B cell (primary cell): ENCODE results near the gene QSOX1. TPM values are rescaled to one million over a fixed set of nuclear protein-coding genes. Genes with fewer than 3 reads are reported as not detected.

Experiments used
- ATAC-seq: fragments of 200-7000 bp; cut with Tn5 transposase; one replicate; pipeline ENCODE4 v1.10.0; 2021; ENCODE audit warnings: low read depth, mild to moderate bottlenecking, moderate number of reproducible peaks, moderate library complexity
- CTCF ChIA-PET: fragments of 350-600 bp; sonication (Branson Sonifier 250); formaldehyde crosslinking; loops from one replicate; lab custom pipeline; 2021; ENCODE audit warnings: antibody characterized with exemption, inconsistent platforms; lab: Charles Lee
- POLR2A ChIA-PET: fragments of 350-600 bp; sonication (Branson Sonifier 250); formaldehyde crosslinking; loops from one replicate; lab custom pipeline; 2021; ENCODE audit warnings: antibody characterized with exemption; lab: Charles Lee
- DNase-seq: peaks from one replicate; pipeline ENCODE4 v3.0.0; 2013
- H2AFZ ChIP-seq: 2 replicates; pipeline ENCODE4 v1.6.1; 2012; ENCODE audit warnings: mild to moderate bottlenecking, low read depth, low read length; ENCODE audit not compliant: insufficient read depth, poor library complexity, severe bottlenecking
- H3K27ac ChIP-seq, 2 donors: 1 replicate in 1 of 2; 2 replicates in 1 of 2; pipeline ENCODE4 v1.5.1; 2012 to 2013; ENCODE audit warnings: low read length in 2 of 2, mild to moderate bottlenecking in 2 of 2, moderate library complexity in 1 of 2
- H3K27me3 ChIP-seq, 4 experiments: fragments of 200-600 bp in 1 of 4; sonication (generic) in 1 of 4; replicated peaks in 1 of 4; 1 replicate in 2 of 4; 2 replicates in 2 of 4; pipeline versions ENCODE4 v1.6.1 to v1.7.0; 2013 to 2016; ENCODE audit warnings: low read length in 3 of 4, mild to moderate bottlenecking in 2 of 4, mixed read lengths in 1 of 4, moderate library complexity in 1 of 4; ENCODE audit not compliant: insufficient read depth in 4 of 4, control insufficient read depth in 3 of 4; ENCODE audit errors: control extremely low read depth in 1 of 4
- H3K36me3 ChIP-seq, 2 experiments: replicated peaks in 1 of 2; 1 replicate in 1 of 2; 2 replicates in 1 of 2; pipeline versions ENCODE4 v1.6.1 to v1.7.1; 2013; ENCODE audit warnings: low read length in 1 of 2; ENCODE audit not compliant: insufficient read depth in 2 of 2, control insufficient read depth in 1 of 2; ENCODE audit errors: control extremely low read depth in 1 of 2, extremely low read depth in 1 of 2
- H3K4me1 ChIP-seq, 2 donors: fragments of 200-600 bp in 1 of 2; sonication (generic) in 1 of 2; 1 replicate in 1 of 2; 2 replicates in 1 of 2; pipeline versions ENCODE4 v1.5.1 to v1.6.1; 2013 to 2017; ENCODE audit warnings: low read length in 2 of 2; ENCODE audit not compliant: control insufficient read depth in 2 of 2, insufficient read depth in 2 of 2
- H3K4me2 ChIP-seq: replicated peaks from 2 replicates; pipeline ENCODE3; 2012; ENCODE audit warnings: mild to moderate bottlenecking, low read depth, low read length; ENCODE audit not compliant: poor library complexity, severe bottlenecking
- H3K4me3 ChIP-seq, 5 experiments: fragments of 200-600 bp in 1 of 5; sonication (generic) in 1 of 5; 1 replicate in 3 of 5; 2 replicates in 2 of 5; pipeline versions ENCODE4 v1.5.1 to v1.7.0; 2011 to 2016; ENCODE audit warnings: low read length in 4 of 5, mild to moderate bottlenecking in 4 of 5, low read depth in 2 of 5, control low read depth in 1 of 5, moderate library complexity in 1 of 5; ENCODE audit not compliant: insufficient read depth in 1 of 5; ENCODE audit errors: control extremely low read depth in 1 of 5, extremely low read depth in 1 of 5
- H3K79me2 ChIP-seq: fragments of 200-600 bp; sonication (generic); one replicate; pipeline ENCODE4 v1.6.0; 2016; ENCODE audit warnings: low read length; ENCODE audit not compliant: control insufficient read depth, insufficient read depth
- H3K9ac ChIP-seq: fragments of 200-600 bp; sonication (generic); 2 replicates; pipeline ENCODE4 v1.6.1; 2017; ENCODE audit warnings: mild to moderate bottlenecking, low read length, moderate library complexity
- H3K9me3 ChIP-seq, 3 donors: one replicate each; pipeline versions ENCODE4 v1.6.1 to v1.7.1; 2013; ENCODE audit warnings: low read length in 2 of 3; ENCODE audit not compliant: control insufficient read depth in 2 of 3, insufficient read depth in 1 of 3; ENCODE audit errors: control extremely low read depth in 1 of 3
- H4K20me1 ChIP-seq: 2 replicates; pipeline ENCODE4 v1.6.0; 2012; ENCODE audit warnings: mild to moderate bottlenecking, low read length; ENCODE audit not compliant: insufficient read depth, control insufficient read depth, poor library complexity, severe bottlenecking
- H3K27ac Mint-ChIP-seq: one replicate; pipeline ENCODE4 v1.8.0; 2021; ENCODE audit warnings: mixed read lengths
- H3K27me3 Mint-ChIP-seq: one replicate; pipeline ENCODE4 v1.8.0; 2021; ENCODE audit warnings: mixed read lengths
- H3K4me1 Mint-ChIP-seq: one replicate; pipeline ENCODE4 v1.8.0; 2021; ENCODE audit warnings: mixed read lengths
- H3K4me3 Mint-ChIP-seq: one replicate; pipeline ENCODE4 v1.8.0; 2021; ENCODE audit warnings: mixed read lengths
- H3K9me3 Mint-ChIP-seq: one replicate; pipeline ENCODE4 v1.8.0; 2022; ENCODE audit warnings: mixed read lengths; ENCODE audit not compliant: insufficient read depth
- EZH2 ChIP-seq: IDR thresholded peaks from 2 replicates; pipeline ENCODE4 v1.6.1; 2012; ENCODE audit warnings: borderline replicate concordance, low read depth, mild to moderate bottlenecking, moderate library complexity, low read length; ENCODE audit not compliant: insufficient read depth, poor library complexity, severe bottlenecking
- WGBS: methylation state at CpG from one replicate; pipeline ENCODE4 v1.1.5; 2013; ENCODE audit warnings: missing lambda C conversion rate; ENCODE audit not compliant: insufficient coverage; 5-methylcytosine and 5-hydroxymethylcytosine counted together
- intact Hi-C: fragments of 100-400 bp; cut with micrococcal nuclease; formaldehyde crosslinking; loops from one replicate; pipeline ENCODE4 v1.10.0; 2022
- polyA plus RNA-seq: library from polyadenylated mRNA; depleted of rRNA; stranded (reverse); fragments of >200 nt; gene quantifications from 2 replicates; pipeline ENCODE4 v1.2.3, GENCODE V29; 2012
- total RNA-seq, 2 donors: library from RNA; stranded (reverse); fragments of 120-200 nt in 1 of 2; gene quantifications; 1 replicate in 1 of 2; 2 replicates in 1 of 2; pipeline versions ENCODE4 v1.2.3 to v1.2.4, GENCODE V29; 2013 to 2022
- TF ChIP-seq, protein P1 (sequence below): fragments of 200-600 bp; IDR thresholded peaks from one replicate; pipeline ENCODE4 v1.8.0; 2022; ENCODE audit warnings: antibody characterized with exemption, mild to moderate bottlenecking

The QSOX1 gene
- total and polyA plus RNA-seq, 2 donors (not counting 1 experiment from before 2014, with no cell fraction given) = 11.4 to 20.6 TPM

DNA sequence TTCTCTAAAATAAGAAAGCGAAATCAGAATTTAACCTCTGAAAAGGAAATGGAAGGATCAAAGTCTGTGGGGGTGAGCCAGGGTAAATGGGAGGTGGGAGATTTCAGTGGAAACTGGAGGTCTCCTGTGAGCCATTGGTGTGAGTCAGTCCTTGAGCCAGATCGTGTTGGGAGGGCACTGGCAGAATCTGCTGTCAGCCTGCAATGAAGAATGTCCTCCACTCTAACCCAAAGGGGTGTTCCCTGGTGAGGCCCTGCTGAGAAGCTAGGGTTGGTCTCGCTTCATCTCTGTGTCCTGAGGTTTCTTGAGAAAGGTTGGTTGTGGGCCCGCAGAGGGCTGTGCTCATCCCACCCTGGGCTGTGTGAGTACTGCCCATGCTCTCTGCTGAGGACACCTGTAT is 2.4 kb downstream of the QSOX1 start:
- 97% methylated on average over 3 of the region's 4 CpGs for WGBS
- ChIA-PET POLR2A (no interaction called here), CTCF (interaction anchor here (2.0 to 3.7 kb wide), 3 partner anchors 10 to 22 kb away, joined by 8 to 16 read pairs (median 8); no protein-coding TSS in a partner anchor)
- Histone ChIP-seq H3K27me3 (no peaks in the 10 kb centered on the region), H3K27ac (no peak overlapping the region), H3K79me2 (peaks cover 21% of the 10 kb centered on the region), H3K36me3 (no peaks in the 10 kb centered on the region), H2AFZ (no peak overlapping the region), H4K20me1 (no peaks in the 10 kb centered on the region), H3K9me3 (no peaks in the 10 kb centered on the region), H3K4me3 (no peak overlapping the region), H3K4me1 (peaks cover 22 to 25% of the 10 kb centered on the region in 2 donors), H3K9ac (no peak overlapping the region), H3K4me2 (no peak overlapping the region)
- no peaks in the 10 kb centered on the region for H3K9me3 Mint-ChIP-seq
- peaks cover 26% of the 10 kb centered on the region for H3K4me1 Mint-ChIP-seq
- TF ChIP-seq EZH2 = no peak
- TF ChIP-seq, protein P1, sequence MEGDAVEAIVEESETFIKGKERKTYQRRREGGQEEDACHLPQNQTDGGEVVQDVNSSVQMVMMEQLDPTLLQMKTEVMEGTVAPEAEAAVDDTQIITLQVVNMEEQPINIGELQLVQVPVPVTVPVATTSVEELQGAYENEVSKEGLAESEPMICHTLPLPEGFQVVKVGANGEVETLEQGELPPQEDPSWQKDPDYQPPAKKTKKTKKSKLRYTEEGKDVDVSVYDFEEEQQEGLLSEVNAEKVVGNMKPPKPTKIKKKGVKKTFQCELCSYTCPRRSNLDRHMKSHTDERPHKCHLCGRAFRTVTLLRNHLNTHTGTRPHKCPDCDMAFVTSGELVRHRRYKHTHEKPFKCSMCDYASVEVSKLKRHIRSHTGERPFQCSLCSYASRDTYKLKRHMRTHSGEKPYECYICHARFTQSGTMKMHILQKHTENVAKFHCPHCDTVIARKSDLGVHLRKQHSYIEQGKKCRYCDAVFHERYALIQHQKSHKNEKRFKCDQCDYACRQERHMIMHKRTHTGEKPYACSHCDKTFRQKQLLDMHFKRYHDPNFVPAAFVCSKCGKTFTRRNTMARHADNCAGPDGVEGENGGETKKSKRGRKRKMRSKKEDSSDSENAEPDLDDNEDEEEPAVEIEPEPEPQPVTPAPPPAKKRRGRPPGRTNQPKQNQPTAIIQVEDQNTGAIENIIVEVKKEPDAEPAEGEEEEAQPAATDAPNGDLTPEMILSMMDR = no peak
- DNase-seq (no peak), ATAC-seq (no peak)
- intact Hi-C loops = loop anchor here (5.0 kb wide), 1 partner anchor 1870 kb away; no protein-coding TSS in a partner anchor
- H3K27ac Mint-ChIP-seq = no peak overlapping the region
- H3K4me3 Mint-ChIP-seq = no peak overlapping the region
- H3K27me3 Mint-ChIP-seq = no peaks in the 10 kb centered on the region

DNA sequence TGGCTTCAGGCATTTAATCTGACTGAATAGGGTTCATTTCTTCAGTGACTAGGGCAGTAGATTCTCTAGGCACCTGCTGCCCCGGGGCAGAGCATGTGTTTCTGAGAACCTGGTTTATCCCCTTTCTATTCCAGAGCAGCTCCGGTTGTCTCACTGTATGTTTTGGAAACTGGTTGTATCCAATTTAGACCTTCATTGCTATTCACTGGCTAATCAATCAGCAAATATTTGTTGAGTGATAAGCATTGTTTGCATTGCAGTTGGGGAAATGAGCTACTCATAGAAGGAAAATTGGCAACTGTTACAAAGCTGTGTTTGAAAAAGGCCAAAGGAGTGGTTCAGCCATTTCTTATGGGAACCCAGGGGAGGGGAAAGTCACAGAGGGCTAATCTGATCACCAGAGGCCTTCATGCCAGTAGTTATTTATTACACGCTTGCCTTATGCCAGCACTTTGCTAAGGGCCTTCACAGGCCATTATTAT is 2.9 kb downstream of the QSOX1 start:
- H3K9ac ChIP-seq = no peak overlapping the region
- ChIA-PET POLR2A (no interaction called here), CTCF (interaction anchor here (2.0 to 3.7 kb wide), 3 partner anchors 10 to 21 kb away, joined by 8 to 16 read pairs (median 8); no protein-coding TSS in a partner anchor)
- Mint-ChIP-seq H3K9me3 (no peaks in the 10 kb centered on the region), H3K27ac (no peak overlapping the region), H3K4me1 (peaks cover 26% of the 10 kb centered on the region), H3K4me3 (no peak overlapping the region), H3K27me3 (no peaks in the 10 kb centered on the region)
- TF ChIP-seq EZH2 = no peak
- TF ChIP-seq, protein P1 = no peak
- H3K4me1 ChIP-seq = peaks cover 22 to 25% of the 10 kb centered on the region in 2 donors
- no peaks in the 10 kb centered on the region for H3K9me3 ChIP-seq
- H3K4me2 ChIP-seq = no peak overlapping the region
- H3K4me3 ChIP-seq = no peak overlapping the region
- H3K79me2 ChIP-seq = peaks cover 21% of the 10 kb centered on the region
- DNase-seq (no peak), ATAC-seq (no peak)
- no peak overlapping the region for H3K27ac ChIP-seq
- H3K36me3 ChIP-seq = no peaks in the 10 kb centered on the region
- no peaks in the 10 kb centered on the region for H3K27me3 ChIP-seq
- no peaks in the 10 kb centered on the region for H4K20me1 ChIP-seq
- WGBS = no CpG with 5 or more reads among the region's 3 CpGs
- H2AFZ ChIP-seq = no peak overlapping the region
- intact Hi-C loops = loop anchor here (5.0 kb wide), 1 partner anchor 1870 kb away; no protein-coding TSS in a partner anchor
